Motor neuron (in vitro differentiated cells): ENCODE results near the gene ZNF831. TPM values are rescaled to one million over a fixed set of nuclear protein-coding genes. Genes with fewer than 3 reads are reported as not detected.

Source experiments
- ATAC-seq, 8 experiments: fragments of 200-7000 bp; cut with Tn5 transposase; replicated peaks in 6 of 8; 2 replicates each; pipeline ENCODE4 v1.8.0; 2021; ENCODE audit warnings: mild to moderate bottlenecking in 8 of 8, moderate library complexity in 8 of 8
- H3K27ac ChIP-seq, 2 donors: fragments of 250-450 bp; sonication (Bioruptor Pico); 2 replicates each; pipeline ENCODE4 v1.9.0; 2021; ENCODE audit warnings: antibody characterized with exemption in 2 of 2, mild to moderate bottlenecking in 2 of 2, moderate library complexity in 1 of 2
- H3K4me1 ChIP-seq, 2 donors: fragments of 250-450 bp; sonication (Bioruptor Pico); replicated peaks in 1 of 2; 2 replicates each; pipeline ENCODE4 v1.6.1; 2021; ENCODE audit warnings: antibody characterized with exemption in 2 of 2, mild to moderate bottlenecking in 2 of 2, moderate library complexity in 1 of 2
- H3K4me3 ChIP-seq, 5 donors: fragments of 250-450 bp; sonication (Bioruptor Pico); 2 replicates each; pipeline ENCODE4 v1.9.0; 2021; ENCODE audit warnings: antibody characterized with exemption in 5 of 5, mild to moderate bottlenecking in 5 of 5, moderate library complexity in 4 of 5
- WGBS, 10 experiments: fragments of 450-650 bp; shearing (Covaris generic); methylation state at CpG; one replicate each; pipeline ENCODE4 v1.0.0; 2022; 5-methylcytosine and 5-hydroxymethylcytosine counted together
- in situ Hi-C, 9 experiments: fragments of 400-800 bp; cut with MboI; loops; one replicate each; pipeline ENCODE4 v1.15.0; 2021; ENCODE audit warnings: low sequenced_read_pairs in 9 of 9, low pct_unique_long_range_greater_than_20kb in 2 of 9; ENCODE audit not compliant: unreplicated experiment in 9 of 9
- total RNA-seq, 8 experiments: library from RNA; unstranded; fragments of 300-600 nt; gene quantifications; 2 replicates each; pipeline versions ENCODE4 v1.2.3 to v1.2.4, GENCODE V29; 2022

ZNF831 gene
- total RNA-seq, 8 experiments from 2014 or later = 0.09 to 0.66 (median 0.12) TPM

DNA sequence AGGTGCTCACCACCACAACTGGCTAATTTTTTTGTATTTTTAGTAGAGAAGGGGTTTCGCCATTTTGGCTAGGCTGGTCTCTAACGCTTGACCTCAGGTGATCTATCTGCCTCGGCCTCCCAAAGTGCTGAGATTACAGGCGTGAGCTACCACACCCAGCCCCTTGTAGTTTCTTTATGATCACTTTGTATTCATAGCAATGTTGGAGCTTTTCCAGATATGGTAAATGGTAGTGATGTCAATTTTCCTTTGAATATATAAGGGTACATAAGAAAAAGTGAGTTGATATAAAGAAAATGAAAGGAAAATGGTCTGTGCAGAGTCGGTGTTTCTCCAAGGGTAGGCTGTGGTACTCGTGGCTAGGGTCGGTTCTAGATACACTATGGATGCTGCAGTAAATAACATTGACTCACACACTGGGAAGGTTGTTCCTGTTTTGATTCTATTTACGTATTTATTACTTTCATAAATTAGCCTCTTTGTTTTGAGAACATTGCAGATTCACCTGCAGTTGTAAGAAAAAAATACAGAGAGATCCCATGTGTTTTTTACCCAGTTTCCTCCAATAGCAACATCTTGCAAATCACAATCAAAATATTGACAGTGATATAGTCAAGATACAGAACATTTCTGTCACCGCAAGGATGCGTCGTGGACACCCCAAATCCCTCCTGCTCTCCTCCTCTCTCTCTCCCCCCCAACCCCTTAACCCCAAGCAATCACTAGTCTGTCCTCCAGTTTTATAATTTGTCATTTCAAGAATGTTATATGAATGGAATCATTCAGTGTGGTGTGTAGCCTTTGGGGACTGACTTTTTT, 2.5 kb downstream of the ZNF831 start:
- no peaks in the 10 kb centered on the region for H3K4me1 ChIP-seq
- WGBS, 10 experiments = 22 to 100% (median 71%) methylated on average over 1 to 11 of the region's 11 CpGs; no CpG with 5 or more reads in 1 of the 10 experiments
- H3K4me3 ChIP-seq = no peak overlapping the region
- in situ Hi-C loops = no loop called here
- no peak overlapping the region for H3K27ac ChIP-seq
- no peak for ATAC-seq

DNA sequence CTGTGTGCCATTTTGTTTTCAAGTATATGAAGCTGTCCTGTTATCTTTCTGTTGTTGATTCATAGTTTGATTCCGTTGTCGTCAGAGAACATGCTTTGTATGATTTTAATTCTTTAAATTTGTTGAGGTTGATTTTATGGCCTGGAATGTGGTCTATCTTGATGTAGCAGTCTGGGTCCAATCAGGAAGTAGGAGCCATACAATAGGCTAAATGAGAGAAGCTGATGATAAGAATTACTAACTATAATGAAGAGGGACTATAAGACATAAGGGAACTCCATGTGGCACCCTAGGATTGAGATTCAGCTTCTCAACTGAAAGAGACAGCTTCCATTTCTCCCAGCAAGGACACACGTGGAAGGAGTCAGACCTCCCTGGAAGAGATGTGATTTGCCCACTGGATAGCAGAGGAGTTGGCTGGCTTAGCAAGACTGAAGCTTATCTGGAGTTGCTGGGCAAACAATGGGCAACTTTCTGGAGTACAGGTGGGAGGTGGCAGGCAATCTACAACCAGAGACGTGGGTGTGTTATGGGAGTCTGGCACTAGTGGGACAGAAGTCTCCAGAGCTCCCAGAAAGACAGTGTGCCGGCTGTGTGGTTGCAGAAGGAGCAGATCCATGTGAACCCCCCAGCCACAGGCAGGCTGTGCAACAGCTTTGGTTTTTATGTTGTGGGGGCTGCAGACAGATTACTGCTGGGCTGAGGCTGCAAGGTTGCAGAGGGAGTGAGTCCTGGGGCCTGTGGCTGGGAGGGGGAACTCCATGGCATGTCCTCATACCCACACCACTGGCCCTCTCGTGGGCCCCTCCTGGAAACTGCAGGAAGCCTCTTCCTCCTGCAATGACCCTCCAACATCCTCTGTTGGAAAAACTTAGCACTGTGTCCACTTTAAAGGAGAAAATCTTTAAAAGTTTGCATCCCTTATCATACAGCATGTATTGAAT, 7.1 kb downstream of the ZNF831 start:
- Histone ChIP-seq H3K4me3 (no peak overlapping the region), H3K27ac (no peak overlapping the region), H3K4me1 (no peaks in the 10 kb centered on the region)
- 10 to 100% (median 58%) methylated on average over 1 to 4 of the region's 6 CpGs; no CpG with 5 or more reads in 1 of the 10 experiments for WGBS, 10 experiments
- no peak for ATAC-seq
- in situ Hi-C loops = no loop called here

DNA sequence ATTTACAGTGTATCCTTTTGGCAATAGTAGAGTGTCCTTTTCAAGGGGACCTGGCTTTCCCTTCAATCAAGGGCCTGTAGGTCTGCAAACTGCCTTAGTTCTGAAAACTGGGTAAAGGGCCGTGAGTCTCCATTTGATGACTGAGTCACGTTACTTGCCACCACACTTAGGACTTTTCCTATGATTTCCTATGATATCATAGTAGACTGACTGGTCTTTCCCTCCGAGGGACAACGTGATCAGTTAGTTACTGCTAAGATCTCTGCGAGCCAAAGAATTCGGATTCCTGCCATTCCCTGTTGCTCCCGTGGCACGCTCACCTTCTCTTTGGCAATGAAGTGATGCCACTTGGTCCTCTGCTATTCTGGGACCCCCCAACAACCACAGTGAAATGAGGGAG, 8.4 kb downstream of the ZNF831 start:
- in situ Hi-C loops = no loop called here
- no peak overlapping the region for H3K4me3 ChIP-seq
- H3K4me1 ChIP-seq = no peaks in the 10 kb centered on the region
- 8 to 98% (median 25%) methylated on average over 2 to 7 of the region's 8 CpGs; no CpG with 5 or more reads in 3 of the 10 experiments for WGBS, 10 experiments
- no peak overlapping the region for H3K27ac ChIP-seq
- ATAC-seq = no peak

DNA sequence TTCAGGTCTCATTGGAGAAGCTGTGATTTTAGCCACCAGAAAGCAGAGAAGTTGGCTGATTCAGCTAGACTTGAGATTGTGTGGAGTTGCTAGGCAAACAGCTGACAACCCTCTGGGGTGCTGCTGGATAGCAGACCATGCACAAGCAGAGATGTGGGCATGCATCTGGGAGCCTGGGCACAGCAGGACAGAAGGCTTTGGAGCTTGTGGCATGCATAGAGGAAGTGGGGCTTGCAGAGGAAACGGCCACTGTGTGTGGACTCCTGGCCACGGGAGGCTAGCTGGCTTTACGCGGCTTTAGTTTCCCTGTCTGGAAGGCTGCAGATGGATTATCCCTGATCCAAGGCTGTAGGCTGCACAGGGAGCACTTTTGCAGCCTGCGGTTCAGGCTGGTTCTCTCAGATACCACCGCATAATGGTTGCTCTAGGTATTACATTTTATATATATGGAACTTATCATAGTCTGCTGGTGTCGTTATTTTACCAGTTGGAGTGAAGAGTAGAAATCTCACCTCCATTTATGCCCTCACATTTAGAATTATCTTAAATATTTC, 10.4 kb downstream of the ZNF831 start:
- H3K4me3 ChIP-seq = no peak overlapping the region
- WGBS, 10 experiments = 17 to 94% (median 65%) methylated on average over 1 to 6 of the region's 7 CpGs; no CpG with 5 or more reads in 2 of the 10 experiments
- ATAC-seq = no peak
- no peaks in the 10 kb centered on the region for H3K4me1 ChIP-seq
- no peak overlapping the region for H3K27ac ChIP-seq
- in situ Hi-C loops = no loop called here

DNA sequence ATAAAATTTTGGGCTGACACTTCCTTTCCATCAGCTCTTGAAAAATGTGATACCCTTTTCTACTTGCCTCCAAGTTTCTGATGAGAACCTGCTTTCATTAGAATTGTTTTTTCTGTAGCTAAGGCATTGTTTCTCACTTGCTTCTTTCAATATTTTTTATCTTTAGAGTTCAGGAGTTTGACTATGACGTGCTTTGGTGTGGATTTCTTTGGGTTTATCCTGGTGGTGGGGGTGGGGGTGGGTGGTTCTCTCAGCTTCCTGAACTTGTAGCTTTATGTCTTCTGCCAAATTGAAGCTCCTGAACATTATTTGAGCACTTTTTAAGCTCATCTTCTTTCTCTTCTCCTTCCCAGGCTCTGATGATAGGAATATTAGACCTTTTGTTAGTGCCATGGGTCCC, 11.4 kb downstream of the ZNF831 start:
- Histone ChIP-seq H3K27ac (no peak overlapping the region), H3K4me1 (no peaks in the 10 kb centered on the region), H3K4me3 (no peak overlapping the region)
- no peak for ATAC-seq
- in situ Hi-C loops = no loop called here
- 0 to 71% (median 47%) methylated on average over 1 of the region's 1 CpG; no CpG with 5 or more reads in 4 of the 10 experiments for WGBS, 10 experiments

DNA sequence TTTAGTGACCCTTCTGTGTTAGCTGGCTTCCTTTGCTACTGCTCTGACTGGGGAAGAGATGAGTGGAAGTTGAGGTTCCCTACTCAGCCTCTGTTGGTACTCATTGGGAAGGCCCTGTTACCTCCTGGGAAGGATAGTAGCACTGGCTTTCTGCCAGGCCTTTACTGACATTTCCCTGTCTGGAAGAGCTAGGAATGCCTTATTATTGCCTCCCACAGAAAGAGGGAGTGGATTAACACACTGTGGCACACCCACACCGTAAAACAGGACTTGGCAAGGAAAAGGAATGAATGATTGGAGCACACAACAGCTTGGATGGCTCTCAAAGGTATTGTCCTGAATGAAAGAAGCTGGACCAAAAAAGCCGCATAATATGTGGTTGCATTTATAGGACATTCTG, 12.2 kb downstream of the ZNF831 start:
- Histone ChIP-seq H3K27ac (no peak overlapping the region), H3K4me3 (no peak overlapping the region), H3K4me1 (no peaks in the 10 kb centered on the region)
- peak in 1 of 8 experiments; percentile 35 for ATAC-seq
- in situ Hi-C loops = no loop called here
- whole genome bisulfite sequencing, 10 experiments = 0 to 100% (median 83%) methylated on average over 1 to 2 of the region's 2 CpGs; no CpG with 5 or more reads in 3 of the 10 experiments

DNA sequence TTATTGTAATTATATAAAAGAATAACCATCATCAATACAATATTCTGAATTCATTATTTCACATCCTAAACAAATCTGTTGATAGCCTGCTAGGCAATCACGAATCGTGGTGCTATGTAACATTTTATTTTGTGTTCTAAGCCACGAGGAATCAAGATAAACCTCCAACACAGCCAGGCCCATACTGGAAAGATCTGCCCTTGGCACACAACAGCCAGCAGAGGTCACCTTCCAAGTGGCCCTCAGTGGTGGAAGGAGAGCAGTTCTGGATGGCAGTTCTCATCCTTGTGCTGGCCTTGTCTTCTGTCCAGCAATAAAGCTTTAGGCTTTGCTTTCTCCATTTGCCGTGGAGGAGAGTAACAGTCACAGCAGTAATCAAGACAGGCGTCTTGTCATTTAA, 13.2 kb downstream of the ZNF831 start:
- no peak for ATAC-seq
- H3K27ac ChIP-seq = no peak overlapping the region
- H3K4me1 ChIP-seq = no peaks in the 10 kb centered on the region
- 0 to 96% (median 58%) methylated on average over 2 to 5 of the region's 5 CpGs; no CpG with 5 or more reads in 2 of the 10 experiments for WGBS, 10 experiments
- H3K4me3 ChIP-seq = no peak overlapping the region
- in situ Hi-C loops = no loop called here

DNA sequence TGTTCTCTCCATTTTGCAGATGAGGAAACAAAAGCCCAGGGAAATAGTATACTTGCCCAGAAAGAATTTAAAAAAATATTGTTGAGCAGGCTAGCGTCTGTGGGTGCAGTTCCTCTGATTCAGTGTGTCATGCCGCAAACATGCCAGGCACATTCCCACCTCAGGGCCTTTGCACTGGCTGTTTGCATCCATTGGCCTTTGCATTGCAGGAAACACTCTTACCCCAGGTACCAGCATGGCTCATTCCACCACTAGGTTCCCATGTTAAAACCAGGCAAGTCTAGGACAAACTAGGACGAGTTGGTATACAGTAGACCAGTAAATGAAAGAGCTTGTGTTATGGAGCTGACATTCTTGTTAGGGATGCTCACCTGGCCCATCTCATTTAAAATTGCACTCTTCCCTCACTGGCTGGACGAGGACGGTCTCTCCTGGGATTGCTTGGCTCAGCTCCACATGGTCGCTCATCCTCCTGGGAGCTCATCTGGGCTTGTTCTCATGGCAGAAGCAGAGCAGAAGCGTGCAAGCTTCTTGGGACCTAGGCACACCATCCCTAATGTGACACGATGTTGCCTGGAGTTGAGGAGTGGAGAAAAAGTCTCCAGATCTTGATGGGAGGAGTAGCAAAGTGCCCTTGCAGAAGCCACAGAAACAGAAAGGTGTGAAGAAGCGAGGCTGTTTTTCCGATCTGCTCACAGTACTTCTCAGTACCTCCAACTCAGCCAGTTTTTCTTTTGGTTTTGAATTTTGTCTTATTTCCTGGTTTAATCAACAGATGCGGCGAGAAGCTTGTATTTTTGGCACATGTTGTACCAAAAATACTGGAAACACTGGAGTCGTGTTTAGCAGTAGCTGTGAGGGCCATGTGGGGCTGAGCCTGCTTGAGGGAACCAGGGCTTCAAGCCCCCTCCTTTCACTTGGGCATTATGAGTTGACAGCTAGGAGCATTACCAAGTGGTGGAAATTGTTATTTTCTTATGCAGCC, 13.9 kb downstream of the ZNF831 start:
- Histone ChIP-seq H3K4me3 (no peak overlapping the region), H3K27ac (no peak overlapping the region), H3K4me1 (no peaks in the 10 kb centered on the region)
- no peak for ATAC-seq
- in situ Hi-C loops = no loop called here
- 8 to 94% (median 89%) methylated on average over 3 to 13 of the region's 13 CpGs; no CpG with 5 or more reads in 2 of the 10 experiments for WGBS, 10 experiments

DNA sequence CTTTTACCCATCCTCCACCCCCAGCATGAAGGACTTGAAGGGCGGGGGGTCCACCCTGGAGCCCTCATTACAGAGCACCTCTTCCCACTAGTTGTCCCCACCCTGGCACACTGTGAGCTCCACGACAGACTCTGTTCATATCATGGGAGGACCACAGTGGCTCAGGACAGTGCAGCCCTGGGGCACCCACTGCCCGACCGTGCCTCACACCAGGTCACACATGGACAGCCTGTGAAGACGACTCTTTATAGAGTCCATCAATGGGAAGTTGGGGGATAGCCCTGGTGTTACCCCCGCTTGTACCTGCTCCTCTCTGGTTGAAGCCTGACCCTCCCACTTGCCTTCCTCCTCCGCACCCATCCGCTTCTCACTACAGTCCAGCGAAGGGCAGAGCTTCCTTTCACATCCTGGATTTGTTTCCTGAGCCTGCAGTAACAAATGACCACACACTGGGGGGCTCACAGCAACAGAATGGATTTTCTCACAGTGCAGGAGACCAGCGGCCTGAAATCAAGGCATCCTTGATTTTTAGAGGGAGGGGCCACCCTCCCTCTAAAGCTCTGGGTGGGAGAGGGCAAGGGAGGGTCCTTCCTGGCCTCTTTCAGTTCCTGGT, 15.5 kb downstream of the ZNF831 start:
- no peak for ATAC-seq
- Histone ChIP-seq H3K4me3 (no peak overlapping the region), H3K4me1 (no peaks in the 10 kb centered on the region), H3K27ac (no peak overlapping the region)
- in situ Hi-C loops = no loop called here
- WGBS, 10 experiments = 57 to 84% (median 75%) methylated on average over 1 to 8 of the region's 10 CpGs; no CpG with 5 or more reads in 6 of the 10 experiments

DNA sequence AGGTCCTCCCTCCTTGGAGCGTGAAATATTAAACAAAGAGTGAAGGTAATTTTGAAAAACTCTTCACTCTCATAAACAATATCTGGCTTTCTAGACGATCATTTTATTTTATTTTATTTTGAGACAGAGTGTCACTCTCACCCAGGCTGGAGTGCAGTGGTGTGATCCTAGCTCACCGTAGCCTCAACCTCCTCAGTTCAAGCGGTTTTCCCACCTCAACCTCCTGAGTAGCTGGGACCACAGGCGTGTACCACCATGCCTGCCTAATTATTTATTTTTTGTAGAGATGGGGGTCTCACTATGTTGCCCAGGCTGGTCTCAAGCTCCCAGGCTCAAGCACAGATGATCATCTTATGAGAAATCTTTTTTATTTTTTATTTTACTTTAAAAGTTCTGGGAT, 16.4 kb downstream of the ZNF831 start:
- H3K27ac ChIP-seq = no peak overlapping the region
- H3K4me1 ChIP-seq = no peaks in the 10 kb centered on the region
- 20 to 100% (median 83%) methylated on average over 1 to 5 of the region's 5 CpGs; no CpG with 5 or more reads in 3 of the 10 experiments for WGBS, 10 experiments
- in situ Hi-C loops = no loop called here
- no peak overlapping the region for H3K4me3 ChIP-seq
- no peak for ATAC-seq

DNA sequence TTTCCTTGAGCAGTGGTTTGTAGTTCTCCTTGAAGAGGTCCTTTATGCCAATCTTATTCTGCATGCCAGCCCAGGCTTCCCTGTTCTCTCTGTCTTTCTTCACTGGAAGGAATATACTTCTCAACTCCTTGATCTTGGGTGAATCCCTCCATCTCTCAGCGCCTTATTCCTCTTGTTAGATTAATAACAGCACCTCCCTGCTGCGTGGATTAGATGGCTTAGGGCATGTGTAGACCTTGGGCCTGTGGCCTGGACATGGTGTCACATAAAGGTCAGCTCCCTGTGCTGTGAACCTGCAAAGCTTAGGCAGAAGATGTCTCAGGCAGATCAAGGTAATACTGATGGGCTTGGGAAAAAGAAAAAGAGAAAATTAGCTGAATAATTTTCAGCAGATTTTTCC, 18.3 kb downstream of the ZNF831 start:
- no peak overlapping the region for H3K4me3 ChIP-seq
- in situ Hi-C loops = no loop called here

More for the DNA sequence above, 18.3 kb downstream of the ZNF831 start:
- WGBS, 10 experiments = 0 to 100% (median 39%) methylated on average over 1 to 2 of the region's 2 CpGs; no CpG with 5 or more reads in 2 of the 10 experiments
- no peak for ATAC-seq
- Histone ChIP-seq H3K4me1 (no peaks in the 10 kb centered on the region), H3K27ac (no peak overlapping the region)
